ENCODE results near the gene XYLT1. TPM values are rescaled to one million over a fixed set of nuclear protein-coding genes. Genes with fewer than 3 reads are reported as not detected.
A peak's percentile ranks its signal among the peaks of the same experiment; 100 is the strongest.

The XYLT1 gene
- total RNA-seq, 1 donor from 2014 or later = 17.6 TPM

GRCh38 chr16:17273142-17273561 is 197.6 kb downstream of the XYLT1 start:
- Mint-ChIP-seq H3K9me3 (ENCODE audit: low read depth) (no peaks in the 10 kb centered on the region), H3K4me1 (ENCODE audit: low read depth) (peaks cover 40% of the 10 kb centered on the region), H3K27ac (ENCODE audit: unreplicated experiment) (peak overlapping the region; percentile 96), H3K36me3 (ENCODE audit: low read depth) (no peaks in the 10 kb centered on the region), H3K4me3 (ENCODE audit: unreplicated experiment) (no peak overlapping the region), H3K27me3 (ENCODE audit: low read depth) (no peaks in the 10 kb centered on the region)
- DNase-seq (ENCODE audit: low spot score) = no peak
- TF ChIP-seq, protein P1, sequence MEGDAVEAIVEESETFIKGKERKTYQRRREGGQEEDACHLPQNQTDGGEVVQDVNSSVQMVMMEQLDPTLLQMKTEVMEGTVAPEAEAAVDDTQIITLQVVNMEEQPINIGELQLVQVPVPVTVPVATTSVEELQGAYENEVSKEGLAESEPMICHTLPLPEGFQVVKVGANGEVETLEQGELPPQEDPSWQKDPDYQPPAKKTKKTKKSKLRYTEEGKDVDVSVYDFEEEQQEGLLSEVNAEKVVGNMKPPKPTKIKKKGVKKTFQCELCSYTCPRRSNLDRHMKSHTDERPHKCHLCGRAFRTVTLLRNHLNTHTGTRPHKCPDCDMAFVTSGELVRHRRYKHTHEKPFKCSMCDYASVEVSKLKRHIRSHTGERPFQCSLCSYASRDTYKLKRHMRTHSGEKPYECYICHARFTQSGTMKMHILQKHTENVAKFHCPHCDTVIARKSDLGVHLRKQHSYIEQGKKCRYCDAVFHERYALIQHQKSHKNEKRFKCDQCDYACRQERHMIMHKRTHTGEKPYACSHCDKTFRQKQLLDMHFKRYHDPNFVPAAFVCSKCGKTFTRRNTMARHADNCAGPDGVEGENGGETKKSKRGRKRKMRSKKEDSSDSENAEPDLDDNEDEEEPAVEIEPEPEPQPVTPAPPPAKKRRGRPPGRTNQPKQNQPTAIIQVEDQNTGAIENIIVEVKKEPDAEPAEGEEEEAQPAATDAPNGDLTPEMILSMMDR (IDR thresholded peaks at IDR 0.05) = no peak

- no peak for DNase-seq (ENCODE audit: low spot score)
- Mint-ChIP-seq H3K27ac (ENCODE audit: unreplicated experiment) (peak overlapping the region; percentile 96), H3K4me3 (ENCODE audit: unreplicated experiment) (no peak overlapping the region), H3K36me3 (ENCODE audit: low read depth) (no peaks in the 10 kb centered on the region), H3K27me3 (ENCODE audit: low read depth) (no peaks in the 10 kb centered on the region), H3K9me3 (ENCODE audit: low read depth) (no peaks in the 10 kb centered on the region), H3K4me1 (ENCODE audit: low read depth) (peaks cover 40% of the 10 kb centered on the region)
- TF ChIP-seq, protein P1 (IDR thresholded peaks at IDR 0.05) = no peak
Measured at GRCh38 chr16:17272716-17273115, 198.0 kb downstream of the XYLT1 start.

DNA sequence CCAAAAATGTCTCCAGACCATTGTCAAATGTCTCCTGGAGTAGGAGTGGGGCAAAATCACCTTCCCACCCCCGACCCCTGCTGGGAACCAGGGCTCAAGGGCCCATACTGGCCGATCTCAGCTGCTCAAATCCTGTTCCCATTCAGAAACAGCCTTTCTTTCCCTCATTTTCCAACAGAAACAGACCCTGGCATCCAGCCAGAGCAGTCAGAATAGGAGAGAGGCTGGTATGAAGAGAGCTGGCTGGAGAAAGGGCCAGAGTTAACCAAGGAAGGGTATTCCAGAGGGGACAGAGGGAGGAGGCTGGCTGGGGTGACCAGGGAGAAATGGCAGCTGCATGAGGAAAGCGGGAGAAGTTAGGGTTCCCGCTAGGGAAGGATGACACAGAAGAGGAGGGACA is 199.1 kb downstream of the XYLT1 start:
- Mint-ChIP-seq H3K4me1 (ENCODE audit: low read depth) (peaks cover 40% of the 10 kb centered on the region), H3K27ac (ENCODE audit: unreplicated experiment) (peak overlapping the region; percentile 96), H3K36me3 (ENCODE audit: low read depth) (no peaks in the 10 kb centered on the region), H3K4me3 (ENCODE audit: unreplicated experiment) (no peak overlapping the region), H3K27me3 (ENCODE audit: low read depth) (no peaks in the 10 kb centered on the region), H3K9me3 (ENCODE audit: low read depth) (no peaks in the 10 kb centered on the region)
- TF ChIP-seq, protein P1 (IDR thresholded peaks at IDR 0.05) = no peak
- DNase-seq (ENCODE audit: low spot score) = no peak

- Mint-ChIP-seq H3K9me3 (ENCODE audit: low read depth) (no peaks in the 10 kb centered on the region), H3K4me3 (ENCODE audit: unreplicated experiment) (no peak overlapping the region), H3K27me3 (ENCODE audit: low read depth) (no peaks in the 10 kb centered on the region), H3K36me3 (ENCODE audit: low read depth) (no peaks in the 10 kb centered on the region), H3K4me1 (ENCODE audit: low read depth) (peaks cover 40% of the 10 kb centered on the region), H3K27ac (ENCODE audit: unreplicated experiment) (peak overlapping the region; percentile 96)
- no peak for DNase-seq (ENCODE audit: low spot score)
- TF ChIP-seq, protein P1 (IDR thresholded peaks at IDR 0.05) = no peak
Measured at GRCh38 chr16:17270683-17271109, 200.1 kb downstream of the XYLT1 start.

GRCh38 chr16:17270111-17270510 is 200.6 kb downstream of the XYLT1 start:
- Mint-ChIP-seq H3K9me3 (ENCODE audit: low read depth) (no peaks in the 10 kb centered on the region), H3K27ac (ENCODE audit: unreplicated experiment) (no peak overlapping the region), H3K36me3 (ENCODE audit: low read depth) (no peaks in the 10 kb centered on the region), H3K27me3 (ENCODE audit: low read depth) (no peaks in the 10 kb centered on the region), H3K4me3 (ENCODE audit: unreplicated experiment) (no peak overlapping the region), H3K4me1 (ENCODE audit: low read depth) (peaks cover 34% of the 10 kb centered on the region)
- DNase-seq (ENCODE audit: low spot score) = no peak
- TF ChIP-seq, protein P1 (IDR thresholded peaks at IDR 0.05) = no peak
